ENCODE measurements around the gene BOD1L2.

BOD1L2 gene

GRCh38 chr18:57150828-57151227, 3.9 kb downstream of the BOD1L2 start:
- no peak for DNase-seq (ENCODE audit: low spot score)

DNA sequence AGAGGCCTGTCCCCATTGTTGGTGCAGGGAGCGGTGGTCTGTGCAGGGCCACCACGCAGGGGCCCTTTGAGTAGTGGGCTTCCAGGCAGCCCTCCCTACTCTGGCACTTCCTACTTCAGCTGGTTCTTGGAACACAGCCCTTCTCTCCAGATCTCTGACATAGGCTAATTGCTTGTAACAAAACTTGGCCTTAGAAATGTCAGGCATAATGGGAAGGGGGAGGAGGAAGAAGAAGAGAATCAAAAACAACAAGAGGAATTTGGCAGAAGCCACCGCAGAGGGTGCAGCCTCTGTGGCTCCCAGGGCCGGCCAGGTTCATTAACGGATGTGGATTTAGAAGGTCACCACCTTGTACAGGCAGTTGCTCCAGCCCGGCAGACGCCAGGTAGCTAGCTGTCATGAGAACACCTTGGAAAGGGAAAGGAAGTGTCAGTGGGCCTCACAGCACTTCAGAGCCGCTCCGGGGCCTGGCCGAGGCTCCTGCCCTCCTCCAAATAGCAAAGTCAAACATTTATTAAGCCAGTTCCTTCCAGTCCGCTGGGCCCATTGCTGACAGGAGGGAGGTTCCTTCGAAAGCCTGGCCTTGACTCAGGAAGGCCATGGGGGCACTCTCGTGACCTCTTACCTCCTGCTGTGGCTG, 7.4 kb downstream of the BOD1L2 start:
- no peak for DNase-seq (ENCODE audit: low spot score)

DNA sequence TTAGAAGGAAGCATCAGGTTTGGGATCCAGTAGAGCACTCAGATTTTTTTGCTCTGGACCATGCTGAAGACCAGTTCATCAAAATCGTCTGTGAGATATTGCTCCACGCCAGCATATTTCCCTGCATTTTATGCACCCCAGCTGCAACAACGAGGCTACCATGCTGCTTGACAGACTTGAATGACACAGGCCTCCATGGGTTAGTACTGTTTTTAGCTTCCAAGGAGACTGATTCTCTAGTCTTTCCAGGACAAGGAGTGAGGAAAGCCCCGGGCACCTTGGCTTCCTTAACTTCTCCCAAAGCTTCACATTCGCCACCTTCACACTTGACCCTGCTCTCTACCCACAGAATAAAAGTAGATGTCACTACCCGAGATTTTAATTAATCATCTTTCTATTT, 17.5 kb downstream of the BOD1L2 start:
- DNase-seq (ENCODE audit: low spot score): no peak

GRCh38 chr18:57167617-57168308, 20.9 kb downstream of the BOD1L2 start:
- no peak for DNase-seq (ENCODE audit: low spot score)

GRCh38 chr18:57171026-57171425, 24.1 kb downstream of the BOD1L2 start:
- DNase-seq (ENCODE audit: low spot score): no peak

DNA sequence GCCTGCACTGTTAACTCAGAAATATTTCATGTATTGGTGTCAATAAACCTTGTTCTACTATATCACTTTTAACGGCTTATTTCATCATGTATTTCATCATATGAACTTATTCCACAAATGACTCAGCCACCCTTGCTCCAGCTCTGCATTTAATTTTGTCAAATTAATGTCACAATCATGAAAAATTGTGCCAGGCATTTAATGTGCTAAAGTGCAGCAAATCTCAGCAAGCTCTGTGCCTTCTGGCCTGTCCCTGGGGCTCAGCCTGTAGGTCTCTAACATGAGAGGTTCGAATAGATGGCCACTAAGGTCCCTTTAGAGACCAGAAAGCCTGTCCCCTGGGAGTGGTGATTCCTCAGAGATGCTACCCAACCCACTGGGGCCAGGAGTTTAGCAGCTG, 28.6 kb downstream of the BOD1L2 start:
- no peak for DNase-seq (ENCODE audit: low spot score)

- DNase-seq (ENCODE audit: low spot score): no peak
Observed at GRCh38 chr18:57185434-57185833, 38.5 kb downstream of the BOD1L2 start.

GRCh38 chr18:57188851-57189557, 42.1 kb downstream of the BOD1L2 start:
- no peak for DNase-seq (ENCODE audit: low spot score)

DNA sequence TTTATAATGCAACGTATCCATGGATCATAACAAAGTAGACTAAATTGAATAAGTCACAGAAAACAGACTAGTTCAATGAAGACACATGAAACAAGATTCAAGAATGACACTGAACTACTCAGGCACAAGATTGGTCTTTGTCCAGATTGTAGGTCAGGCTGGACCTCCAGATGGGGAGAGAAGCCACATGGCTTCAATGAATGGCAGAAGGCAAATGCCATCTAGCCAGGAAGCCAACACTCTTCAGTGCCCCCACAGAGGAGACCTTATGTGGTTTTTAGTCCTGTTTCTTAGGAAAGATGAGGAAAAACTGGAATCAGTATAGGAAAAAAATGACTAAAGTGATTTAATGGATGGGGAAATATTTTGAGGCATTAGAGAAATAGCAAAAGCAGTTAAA, 43.1 kb downstream of the BOD1L2 start:
- no peak for DNase-seq (ENCODE audit: low spot score)

DNA sequence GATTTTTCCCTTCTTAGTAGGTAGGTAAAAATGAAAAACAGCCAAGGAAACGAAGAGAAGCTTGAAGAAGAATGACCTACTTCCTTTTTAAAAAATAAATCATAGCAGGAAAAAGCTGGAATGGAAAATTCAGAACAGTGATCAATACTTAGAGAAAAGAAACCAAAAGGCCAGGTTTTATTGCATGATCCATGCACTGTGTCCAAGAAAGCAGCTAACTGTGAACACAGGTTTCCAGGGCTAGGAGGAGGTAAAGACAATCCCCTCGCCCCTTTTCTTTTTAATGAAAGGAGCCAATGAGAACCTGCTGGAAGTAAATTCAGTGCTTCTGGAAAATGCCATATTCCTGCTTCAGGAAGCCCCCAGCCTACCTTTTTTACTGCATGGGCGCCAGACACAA, 47.2 kb downstream of the BOD1L2 start:
- DNase-seq (ENCODE audit: low spot score): no peak

DNA sequence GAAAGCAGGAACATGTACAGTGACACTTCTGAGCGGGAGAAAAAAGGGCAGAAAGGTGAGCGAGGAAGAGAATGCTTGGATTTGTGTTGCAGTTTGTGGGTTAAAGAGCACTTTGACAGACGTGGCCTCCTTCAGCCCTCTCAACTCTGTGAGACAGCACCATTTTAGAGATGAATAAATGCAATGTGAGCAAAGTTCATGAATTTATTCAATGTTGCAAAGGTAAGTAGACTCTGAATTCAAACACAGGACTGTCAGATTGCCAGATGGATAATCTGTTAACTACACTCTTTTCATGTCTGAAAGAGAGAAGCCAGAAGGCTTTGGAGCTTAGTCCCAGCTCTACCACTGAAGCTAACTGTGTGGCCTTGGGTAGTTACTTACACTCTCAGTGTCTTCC, 47.7 kb downstream of the BOD1L2 start:
- DNase-seq (ENCODE audit: low spot score): no peak

GRCh38 chr18:57195341-57195740, 48.5 kb downstream of the BOD1L2 start:
- no peak for DNase-seq (ENCODE audit: low spot score)

DNA sequence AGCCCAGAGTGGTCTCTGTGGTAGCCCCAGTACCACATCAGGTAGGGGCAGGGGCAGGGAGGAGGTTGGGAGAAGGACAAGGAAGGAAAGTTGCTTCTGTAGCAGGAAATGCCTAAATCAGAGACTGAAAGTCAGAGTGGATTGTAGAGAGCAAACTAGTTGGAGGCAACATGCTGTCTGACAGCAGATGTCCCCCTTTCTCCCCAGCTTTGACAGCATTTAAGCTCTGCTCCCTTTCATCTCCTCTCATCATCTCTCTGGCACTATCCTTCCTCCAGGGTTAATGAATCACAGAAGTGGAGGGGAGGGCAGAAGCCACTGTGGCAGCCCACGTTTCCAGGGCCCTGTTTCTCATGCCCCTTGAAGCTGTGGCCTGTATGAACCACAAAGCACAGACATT, 50.4 kb downstream of the BOD1L2 start:
- no peak for DNase-seq (ENCODE audit: low spot score)

GRCh38 chr18:57198073-57198472, 51.2 kb downstream of the BOD1L2 start:
- no peak for DNase-seq (ENCODE audit: low spot score)
